ENCODE measurements around the gene IQGAP2.
"Not testable (repeated sequence)": the region's sequence is repeated elsewhere in the genome, so short reads cannot be mapped to it uniquely, and the experiment has no call there.

Gene IQGAP2

DNA sequence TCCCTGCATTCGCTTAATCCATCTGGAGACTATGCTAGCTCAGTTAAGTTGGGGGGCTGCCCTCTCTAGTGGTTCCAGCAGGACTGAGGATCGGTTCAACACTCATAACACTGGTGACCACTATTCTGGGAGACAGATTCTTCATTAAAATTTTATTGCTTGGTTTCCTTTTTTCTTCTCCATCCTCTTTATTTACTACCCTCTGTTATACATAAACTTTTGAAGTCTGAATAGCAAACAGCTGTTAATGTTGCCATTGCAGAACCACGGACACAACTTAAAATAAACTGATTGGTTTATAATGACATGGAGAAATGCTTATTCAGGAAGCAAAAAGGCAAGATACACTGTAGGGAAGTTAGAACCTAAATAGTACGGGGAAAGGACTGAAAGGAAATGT is 22.1 kb downstream of the IQGAP2 start:
- ATAC-seq = no peak
- no peak for TF ChIP-seq TOX (CRISPR knock-in tag; IDR thresholded peaks at IDR 0.05; ENCODE audit: borderline replicate concordance)
- TF ChIP-seq, protein P1, sequence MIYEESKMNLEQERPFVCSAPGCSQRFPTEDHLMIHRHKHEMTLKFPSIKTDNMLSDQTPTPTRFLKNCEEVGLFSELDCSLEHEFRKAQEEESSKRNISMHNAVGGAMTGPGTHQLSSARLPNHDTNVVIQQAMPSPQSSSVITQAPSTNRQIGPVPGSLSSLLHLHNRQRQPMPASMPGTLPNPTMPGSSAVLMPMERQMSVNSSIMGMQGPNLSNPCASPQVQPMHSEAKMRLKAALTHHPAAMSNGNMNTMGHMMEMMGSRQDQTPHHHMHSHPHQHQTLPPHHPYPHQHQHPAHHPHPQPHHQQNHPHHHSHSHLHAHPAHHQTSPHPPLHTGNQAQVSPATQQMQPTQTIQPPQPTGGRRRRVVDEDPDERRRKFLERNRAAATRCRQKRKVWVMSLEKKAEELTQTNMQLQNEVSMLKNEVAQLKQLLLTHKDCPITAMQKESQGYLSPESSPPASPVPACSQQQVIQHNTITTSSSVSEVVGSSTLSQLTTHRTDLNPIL (CRISPR knock-in tag; IDR thresholded peaks at IDR 0.05; ENCODE audit: low read depth) = no peak
- no peak for TF ChIP-seq ARNTL (CRISPR knock-in tag; IDR thresholded peaks at IDR 0.05; ENCODE audit: borderline replicate concordance, low read depth)
- TF ChIP-seq, protein P2, sequence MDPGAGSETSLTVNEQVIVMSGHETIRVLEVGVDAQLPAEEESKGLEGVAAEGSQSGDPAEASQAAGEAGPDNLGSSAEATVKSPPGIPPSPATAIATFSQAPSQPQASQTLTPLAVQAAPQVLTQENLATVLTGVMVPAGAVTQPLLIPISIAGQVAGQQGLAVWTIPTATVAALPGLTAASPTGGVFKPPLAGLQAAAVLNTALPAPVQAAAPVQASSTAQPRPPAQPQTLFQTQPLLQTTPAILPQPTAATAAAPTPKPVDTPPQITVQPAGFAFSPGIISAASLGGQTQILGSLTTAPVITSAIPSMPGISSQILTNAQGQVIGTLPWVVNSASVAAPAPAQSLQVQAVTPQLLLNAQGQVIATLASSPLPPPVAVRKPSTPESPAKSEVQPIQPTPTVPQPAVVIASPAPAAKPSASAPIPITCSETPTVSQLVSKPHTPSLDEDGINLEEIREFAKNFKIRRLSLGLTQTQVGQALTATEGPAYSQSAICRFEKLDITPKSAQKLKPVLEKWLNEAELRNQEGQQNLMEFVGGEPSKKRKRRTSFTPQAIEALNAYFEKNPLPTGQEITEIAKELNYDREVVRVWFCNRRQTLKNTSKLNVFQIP (CRISPR knock-in tag; IDR thresholded peaks at IDR 0.05; ENCODE audit: borderline replicate concordance, low read depth) = no peak
- TF ChIP-seq SNAI2 (CRISPR knock-in tag; IDR thresholded peaks at IDR 0.05) = no peak
- TF ChIP-seq ISL1 (CRISPR knock-in tag; IDR thresholded peaks at IDR 0.05) = no peak
- TF ChIP-seq, protein P3, sequence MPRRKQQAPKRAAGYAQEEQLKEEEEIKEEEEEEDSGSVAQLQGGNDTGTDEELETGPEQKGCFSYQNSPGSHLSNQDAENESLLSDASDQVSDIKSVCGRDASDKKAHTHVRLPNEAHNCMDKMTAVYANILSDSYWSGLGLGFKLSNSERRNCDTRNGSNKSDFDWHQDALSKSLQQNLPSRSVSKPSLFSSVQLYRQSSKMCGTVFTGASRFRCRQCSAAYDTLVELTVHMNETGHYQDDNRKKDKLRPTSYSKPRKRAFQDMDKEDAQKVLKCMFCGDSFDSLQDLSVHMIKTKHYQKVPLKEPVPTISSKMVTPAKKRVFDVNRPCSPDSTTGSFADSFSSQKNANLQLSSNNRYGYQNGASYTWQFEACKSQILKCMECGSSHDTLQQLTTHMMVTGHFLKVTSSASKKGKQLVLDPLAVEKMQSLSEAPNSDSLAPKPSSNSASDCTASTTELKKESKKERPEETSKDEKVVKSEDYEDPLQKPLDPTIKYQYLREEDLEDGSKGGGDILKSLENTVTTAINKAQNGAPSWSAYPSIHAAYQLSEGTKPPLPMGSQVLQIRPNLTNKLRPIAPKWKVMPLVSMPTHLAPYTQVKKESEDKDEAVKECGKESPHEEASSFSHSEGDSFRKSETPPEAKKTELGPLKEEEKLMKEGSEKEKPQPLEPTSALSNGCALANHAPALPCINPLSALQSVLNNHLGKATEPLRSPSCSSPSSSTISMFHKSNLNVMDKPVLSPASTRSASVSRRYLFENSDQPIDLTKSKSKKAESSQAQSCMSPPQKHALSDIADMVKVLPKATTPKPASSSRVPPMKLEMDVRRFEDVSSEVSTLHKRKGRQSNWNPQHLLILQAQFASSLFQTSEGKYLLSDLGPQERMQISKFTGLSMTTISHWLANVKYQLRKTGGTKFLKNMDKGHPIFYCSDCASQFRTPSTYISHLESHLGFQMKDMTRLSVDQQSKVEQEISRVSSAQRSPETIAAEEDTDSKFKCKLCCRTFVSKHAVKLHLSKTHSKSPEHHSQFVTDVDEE (CRISPR knock-in tag; IDR thresholded peaks at IDR 0.05) = no peak
- TF ChIP-seq, protein P4, sequence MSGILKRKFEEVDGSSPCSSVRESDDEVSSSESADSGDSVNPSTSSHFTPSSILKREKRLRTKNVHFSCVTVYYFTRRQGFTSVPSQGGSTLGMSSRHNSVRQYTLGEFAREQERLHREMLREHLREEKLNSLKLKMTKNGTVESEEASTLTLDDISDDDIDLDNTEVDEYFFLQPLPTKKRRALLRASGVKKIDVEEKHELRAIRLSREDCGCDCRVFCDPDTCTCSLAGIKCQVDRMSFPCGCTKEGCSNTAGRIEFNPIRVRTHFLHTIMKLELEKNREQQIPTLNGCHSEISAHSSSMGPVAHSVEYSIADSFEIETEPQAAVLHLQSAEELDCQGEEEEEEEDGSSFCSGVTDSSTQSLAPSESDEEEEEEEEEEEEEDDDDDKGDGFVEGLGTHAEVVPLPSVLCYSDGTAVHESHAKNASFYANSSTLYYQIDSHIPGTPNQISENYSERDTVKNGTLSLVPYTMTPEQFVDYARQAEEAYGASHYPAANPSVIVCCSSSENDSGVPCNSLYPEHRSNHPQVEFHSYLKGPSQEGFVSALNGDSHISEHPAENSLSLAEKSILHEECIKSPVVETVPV (CRISPR knock-in tag; IDR thresholded peaks at IDR 0.05) = no peak
- TF ChIP-seq ESRRG (CRISPR knock-in tag; IDR thresholded peaks at IDR 0.05) = no peak
- TF ChIP-seq CSDC2 (CRISPR knock-in tag; IDR thresholded peaks at IDR 0.05) = no peak
- TF ChIP-seq OSR1 (CRISPR knock-in tag; IDR thresholded peaks at IDR 0.05) = no peak
- no peak for TF ChIP-seq BACH2 (CRISPR knock-in tag; IDR thresholded peaks at IDR 0.05; ENCODE audit: borderline replicate concordance)
- TF ChIP-seq ZNF8 (CRISPR knock-in tag; IDR thresholded peaks at IDR 0.05) = no peak
- TF ChIP-seq ZC3H10 (CRISPR knock-in tag; IDR thresholded peaks at IDR 0.05) = no peak
- TF ChIP-seq RARB (CRISPR knock-in tag; IDR thresholded peaks at IDR 0.05) = no peak

DNA sequence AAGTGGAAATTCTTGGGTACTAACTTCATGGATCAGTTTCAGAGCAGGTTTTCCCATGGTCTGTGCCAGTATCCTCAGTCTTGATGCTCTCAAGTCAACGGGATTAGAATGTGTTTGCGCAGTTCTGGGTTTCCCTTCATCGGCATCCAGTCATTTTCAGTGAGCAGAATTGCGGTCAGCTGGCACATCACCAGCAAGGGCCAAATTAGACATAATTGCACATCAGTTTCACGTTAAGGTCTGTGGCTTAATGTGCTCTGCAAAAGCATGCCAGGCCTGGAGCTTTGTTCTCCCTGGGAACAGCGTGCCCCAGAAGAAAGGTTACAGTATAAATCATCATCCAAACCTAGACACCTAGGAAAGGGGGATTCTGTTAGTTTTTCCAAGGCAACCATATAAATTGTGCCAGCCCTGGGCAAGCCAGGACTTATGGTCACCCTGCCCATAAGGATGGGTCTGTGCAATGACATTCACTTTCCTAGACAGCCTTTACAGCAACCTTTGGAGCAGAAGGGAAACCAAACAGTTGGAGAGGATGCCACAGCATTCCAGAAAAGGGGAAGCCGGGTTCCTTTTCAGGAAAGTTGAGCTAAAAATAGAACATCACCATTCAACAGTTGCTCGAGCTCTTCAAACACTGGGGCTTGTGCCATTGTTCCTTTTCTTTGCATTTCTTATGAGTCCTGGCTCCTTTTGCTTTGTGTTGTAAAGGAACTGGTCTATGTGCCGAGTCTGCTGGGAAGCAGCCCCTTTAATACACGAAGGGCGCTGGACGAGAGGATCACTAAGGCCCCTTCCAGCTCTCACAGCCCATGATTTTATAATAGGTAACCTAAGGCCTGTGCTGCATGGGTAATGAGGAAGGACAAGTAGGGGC is 23.1 kb downstream of the IQGAP2 start:
- peak; percentile 58 for ATAC-seq
- TF ChIP-seq ZFP30 (CRISPR knock-in tag; IDR thresholded peaks at IDR 0.05) = no peak
- TF ChIP-seq ISL1 (CRISPR knock-in tag; IDR thresholded peaks at IDR 0.05) = peak; percentile 17; the same call in 1 of the 2 replicates

DNA sequence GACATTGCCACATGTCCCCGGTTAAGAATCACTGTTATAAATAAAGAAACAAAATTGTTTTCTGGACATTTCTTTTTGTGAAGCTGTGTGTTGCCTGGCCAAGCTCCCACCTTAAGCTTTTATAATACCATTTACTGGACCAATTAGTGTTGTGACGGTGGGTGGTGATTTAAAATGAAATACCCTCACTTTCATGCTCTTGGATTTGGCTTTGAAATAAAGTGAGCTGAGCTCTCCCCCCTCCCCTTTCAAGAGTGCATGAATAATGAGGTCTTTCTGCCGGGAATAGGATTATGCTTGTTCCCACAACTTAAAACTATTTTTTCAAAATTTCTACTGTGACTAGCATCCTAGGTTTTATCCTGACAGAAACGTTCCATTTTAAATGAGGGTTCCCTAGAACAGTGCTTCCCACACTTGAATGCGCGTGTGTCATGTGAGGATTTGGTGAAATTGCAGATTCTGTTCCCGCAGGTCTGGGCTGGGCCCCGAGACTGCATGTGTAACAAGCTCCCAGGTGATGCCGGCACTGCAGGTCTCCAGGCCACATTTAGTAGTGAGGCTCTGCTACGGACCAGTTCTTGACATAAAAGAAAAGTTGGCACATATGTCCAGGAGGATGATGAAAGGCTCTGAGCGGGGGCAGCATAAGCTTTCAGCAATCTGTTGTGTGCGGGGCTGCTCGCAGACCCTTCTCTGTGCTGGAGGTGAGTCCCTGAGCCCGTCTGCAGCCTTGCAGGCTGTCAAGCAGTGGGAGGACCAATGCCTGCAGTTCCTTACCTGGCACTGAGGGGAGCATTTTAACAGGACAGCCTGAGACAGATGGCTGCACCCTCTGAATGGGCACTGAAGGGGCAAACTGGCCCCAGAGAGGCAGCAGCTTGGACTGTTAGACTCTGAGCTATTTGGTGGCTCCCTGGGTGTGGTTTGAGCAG is 24.4 kb downstream of the IQGAP2 start:
- TF ChIP-seq ARNTL (CRISPR knock-in tag; IDR thresholded peaks at IDR 0.05; ENCODE audit: borderline replicate concordance, low read depth) (no peak), BACH2 (CRISPR knock-in tag; IDR thresholded peaks at IDR 0.05; ENCODE audit: borderline replicate concordance) (no peak), ESRRG (CRISPR knock-in tag; IDR thresholded peaks at IDR 0.05) (no peak), OSR1 (CRISPR knock-in tag; IDR thresholded peaks at IDR 0.05) (no peak), CSDC2 (CRISPR knock-in tag; IDR thresholded peaks at IDR 0.05) (no peak)
- TF ChIP-seq, protein P1 (CRISPR knock-in tag; IDR thresholded peaks at IDR 0.05; ENCODE audit: low read depth) = no peak
- TF ChIP-seq, protein P3 (CRISPR knock-in tag; IDR thresholded peaks at IDR 0.05) = no peak
- TF ChIP-seq, protein P2 (CRISPR knock-in tag; IDR thresholded peaks at IDR 0.05; ENCODE audit: borderline replicate concordance, low read depth) = no peak
- ATAC-seq = no peak

DNA sequence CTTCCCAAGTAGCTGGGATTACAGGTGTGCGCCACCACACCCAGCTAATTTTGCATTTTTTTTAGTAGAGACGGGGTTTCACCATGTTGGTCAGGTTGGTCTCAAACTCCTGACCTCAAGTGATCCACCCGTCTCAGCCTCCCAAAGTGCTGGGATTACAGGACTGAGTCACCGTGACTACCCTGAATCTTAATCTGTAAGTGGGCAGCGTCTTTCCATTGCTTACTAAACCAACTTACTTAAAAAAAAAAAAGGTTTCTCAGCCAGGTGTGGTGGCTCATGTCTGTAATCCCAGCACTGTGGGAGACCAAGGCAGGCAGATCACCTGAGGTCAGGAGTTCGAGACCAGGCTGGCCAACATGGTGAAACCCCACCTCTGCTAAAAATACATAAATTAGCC is 25.5 kb downstream of the IQGAP2 start:
- ATAC-seq = not testable (repeated sequence)

Measured in SK-N-SH treated with all-trans-retinoic acid at 6 μM for 48 hours (cell line).